Measurements from ENCODE around the gene GBX2. TPM values are rescaled to one million over a fixed set of nuclear protein-coding genes. Genes with fewer than 3 reads are reported as not detected.

GBX2 gene
- total and polyA plus RNA-seq, 2 experiments from 2014 or later: 0.99 to 1.3 TPM

- Mint-ChIP-seq H3K27me3 (ENCODE audit: insufficient read depth, low read depth, poor library complexity) (peaks cover 89% of the 10 kb centered on the region), H3K4me1 (peaks cover 64% of the 10 kb centered on the region), H3K9me3 (peaks cover 1% of the 10 kb centered on the region; the same call in 1 of the 3 replicates), H3K4me3 (peak overlapping the region; percentile 61), H3K36me3 (ENCODE audit: low read depth) (no peaks in the 10 kb centered on the region), H3K27ac (no peak overlapping the region)
- Histone ChIP-seq H3K79me2 (replicated peaks; ENCODE audit: insufficient read depth) (no peaks in the 10 kb centered on the region), H3K4me3 (peak overlapping the region; percentile 69), H3K36me3 (ENCODE audit: insufficient read depth) (no peaks in the 10 kb centered on the region), H3F3A (replicated peaks; ENCODE audit: low read depth) (peaks cover 35% of the 10 kb centered on the region), H2AFZ (no peak overlapping the region), H3K9me2 (ENCODE audit: insufficient read depth) (no peaks in the 10 kb centered on the region), H3K4me2 (peak overlapping the region; percentile 73), H3K4me1 (ENCODE audit: insufficient read depth) (peaks cover 69% of the 10 kb centered on the region), H3K27ac (ENCODE audit: low read depth) (no peak overlapping the region), H3K27me3 (ENCODE audit: insufficient read depth) (peaks cover 100% of the 10 kb centered on the region), H4K20me1 (replicated peaks; ENCODE audit: insufficient read depth) (peaks cover 17% of the 10 kb centered on the region)
- peak; percentile 51 for DNase-seq (ENCODE audit: low spot score)
- TF ChIP-seq REST (IDR thresholded peaks at IDR 0.05; ENCODE audit: unreplicated experiment) (no peak), ZNF331 (CRISPR knock-in tag; IDR thresholded peaks at IDR 0.05; ENCODE audit: low read depth) (no peak), NANOG (IDR thresholded peaks at IDR 0.05; ENCODE audit: borderline replicate concordance) (no peak), JUNB (IDR thresholded peaks at IDR 0.05; ENCODE audit: unreplicated experiment) (no peak), ZNF462 (CRISPR knock-in tag; IDR thresholded peaks at IDR 0.05) (no peak), ZNF114 (CRISPR knock-in tag; IDR thresholded peaks at IDR 0.05) (no peak), EZH2phosphoT487 (IDR thresholded peaks at IDR 0.05; ENCODE audit: unreplicated experiment) (no peak), CREB1 (CRISPR knock-in tag; IDR thresholded peaks at IDR 0.05; ENCODE audit: low read depth) (no peak), CTCF (conservative IDR thresholded peaks at IDR 0.05; ENCODE audit: low read depth in 2 of 2) (no peak), STAT1 (IDR thresholded peaks at IDR 0.05; ENCODE audit: unreplicated experiment) (no peak), POLR2AphosphoS5 (IDR thresholded peaks at IDR 0.05; ENCODE audit: low read depth) (no peak), EZH2 (IDR thresholded peaks at IDR 0.05; ENCODE audit: low read depth, unreplicated experiment) (no peak), ETS1 (IDR thresholded peaks at IDR 0.05) (no peak)
- ATAC-seq: no peak
Observed at GRCh38 chr2:236171680-236172254, 3.6 kb upstream of the GBX2 start.
